GM12865 (cell line): ENCODE measurements around the gene GNAO1.

Experiments
- DNase-seq: peaks from one replicate; pipeline ENCODE4 v3.0.0; 2010; ENCODE audit warnings: low read depth
- H3K4me3 ChIP-seq: 2 replicates; pipeline ENCODE4 v1.5.1; 2011; ENCODE audit warnings: mild to moderate bottlenecking, low read depth, low read length, control low read depth
- TF ChIP-seq, protein P1 (sequence below): IDR thresholded peaks from 2 replicates; pipeline ENCODE4 v1.5.1; 2011; ENCODE audit warnings: low read length, control low read depth, low read depth, inconsistent platforms; ENCODE audit not compliant: insufficient read depth; ENCODE audit errors: missing control alignments

The GNAO1 gene

DNA sequence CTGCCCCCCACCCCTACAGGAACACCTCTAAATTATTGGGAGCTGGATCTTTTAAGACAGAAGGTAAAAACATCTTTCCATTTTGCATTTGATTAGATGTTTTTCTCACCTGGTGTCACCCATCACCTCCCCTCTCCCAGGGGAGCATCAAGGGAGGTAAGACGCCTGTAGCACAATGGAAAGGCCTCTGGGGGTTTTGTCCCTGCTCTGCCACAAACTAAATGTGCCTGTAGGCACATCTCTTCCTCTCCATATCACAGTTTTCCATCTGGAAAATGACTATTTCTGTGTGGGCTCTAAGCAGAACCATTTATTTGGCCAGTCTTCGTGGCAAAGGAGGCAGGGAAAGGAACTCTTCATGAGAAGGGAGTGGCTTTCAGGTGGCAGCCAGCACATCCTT, 76.6 kb downstream of the GNAO1 start:
- DNase-seq: no peak
- H3K4me3 ChIP-seq: no peak overlapping the region
- TF ChIP-seq, protein P1, sequence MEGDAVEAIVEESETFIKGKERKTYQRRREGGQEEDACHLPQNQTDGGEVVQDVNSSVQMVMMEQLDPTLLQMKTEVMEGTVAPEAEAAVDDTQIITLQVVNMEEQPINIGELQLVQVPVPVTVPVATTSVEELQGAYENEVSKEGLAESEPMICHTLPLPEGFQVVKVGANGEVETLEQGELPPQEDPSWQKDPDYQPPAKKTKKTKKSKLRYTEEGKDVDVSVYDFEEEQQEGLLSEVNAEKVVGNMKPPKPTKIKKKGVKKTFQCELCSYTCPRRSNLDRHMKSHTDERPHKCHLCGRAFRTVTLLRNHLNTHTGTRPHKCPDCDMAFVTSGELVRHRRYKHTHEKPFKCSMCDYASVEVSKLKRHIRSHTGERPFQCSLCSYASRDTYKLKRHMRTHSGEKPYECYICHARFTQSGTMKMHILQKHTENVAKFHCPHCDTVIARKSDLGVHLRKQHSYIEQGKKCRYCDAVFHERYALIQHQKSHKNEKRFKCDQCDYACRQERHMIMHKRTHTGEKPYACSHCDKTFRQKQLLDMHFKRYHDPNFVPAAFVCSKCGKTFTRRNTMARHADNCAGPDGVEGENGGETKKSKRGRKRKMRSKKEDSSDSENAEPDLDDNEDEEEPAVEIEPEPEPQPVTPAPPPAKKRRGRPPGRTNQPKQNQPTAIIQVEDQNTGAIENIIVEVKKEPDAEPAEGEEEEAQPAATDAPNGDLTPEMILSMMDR: no peak

DNA sequence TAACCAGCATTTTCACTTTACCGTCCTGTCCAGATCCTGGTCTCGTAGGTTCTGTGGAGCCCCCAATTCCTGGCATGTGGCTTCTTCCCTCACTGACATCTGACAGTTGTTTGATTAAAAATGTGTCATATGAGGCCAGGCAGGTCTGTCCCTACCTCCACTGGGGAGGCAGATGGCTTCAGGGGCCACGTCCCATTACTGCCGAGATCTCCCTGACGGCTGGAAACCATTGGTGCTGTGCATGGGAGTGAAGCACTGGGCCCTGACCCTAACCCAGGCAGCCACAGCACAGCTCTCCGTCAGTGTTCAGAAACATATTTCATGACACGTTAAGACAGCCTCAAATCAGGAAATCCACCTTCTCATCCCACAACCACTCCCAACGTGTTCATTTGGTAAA, 77.5 kb downstream of the GNAO1 start:
- H3K4me3 ChIP-seq: no peak overlapping the region
- no peak for DNase-seq
- TF ChIP-seq, protein P1: no peak

DNA sequence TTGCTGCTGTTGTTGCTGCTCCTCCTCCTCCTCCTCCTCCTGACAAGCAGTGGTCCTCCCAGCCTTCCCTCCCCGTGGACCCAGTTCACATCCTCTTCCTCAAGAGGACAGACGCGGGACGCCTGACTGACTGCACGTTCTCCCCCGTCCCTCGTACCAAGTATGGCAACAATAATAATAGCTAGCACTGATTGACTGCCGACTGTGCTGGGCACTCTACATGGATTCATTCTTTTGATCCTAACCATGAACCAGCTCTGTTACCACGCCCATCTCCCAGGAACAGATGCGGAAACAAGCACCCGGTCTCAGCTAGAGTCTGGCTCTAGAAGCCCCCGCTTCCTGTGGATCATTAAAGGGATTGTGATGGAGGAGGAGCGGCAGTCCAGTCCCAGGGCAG, 78.0 kb downstream of the GNAO1 start:
- H3K4me3 ChIP-seq: no peak overlapping the region
- TF ChIP-seq, protein P1: no peak

DNA sequence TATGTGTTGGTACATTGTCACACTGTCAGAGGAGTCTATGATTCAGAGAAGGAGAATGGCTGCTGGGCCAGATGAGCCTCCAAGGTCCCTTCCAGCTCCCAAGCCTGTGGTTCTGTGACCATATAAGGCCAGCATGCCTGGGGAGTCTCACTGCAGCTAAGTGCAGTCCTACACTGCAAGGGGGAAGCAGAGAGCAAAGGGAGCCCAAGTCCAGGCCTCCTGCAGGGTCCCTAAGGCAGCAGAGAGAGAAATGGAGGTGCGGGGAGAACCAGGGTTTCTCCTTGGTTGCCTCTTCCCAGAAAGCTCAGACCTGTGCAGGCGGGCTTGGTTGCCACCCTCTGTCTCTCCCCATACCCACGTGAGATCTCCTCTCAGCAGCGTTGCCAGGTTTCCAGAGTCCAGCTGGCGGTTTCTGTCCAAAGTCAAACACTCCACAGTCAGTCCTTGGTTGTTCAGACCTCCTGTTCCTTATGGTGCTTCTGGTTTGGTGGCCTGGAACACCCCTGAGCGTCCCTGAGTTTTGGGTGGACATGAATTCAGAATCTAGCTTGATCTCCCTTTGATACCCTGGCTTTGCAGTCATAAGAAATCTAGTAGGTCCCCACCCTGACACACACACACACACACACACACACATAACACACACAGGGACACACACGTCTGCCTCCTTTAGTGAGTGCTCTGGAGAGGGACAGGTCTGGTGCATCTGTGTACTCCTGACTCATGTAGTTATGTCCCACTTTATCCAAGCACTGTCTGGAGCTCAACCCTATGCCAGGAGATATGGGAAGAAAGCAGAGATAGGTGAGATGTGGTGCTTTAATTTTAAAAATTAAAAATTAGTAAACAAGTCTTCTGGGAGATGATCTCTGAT, 78.8 kb downstream of the GNAO1 start:
- TF ChIP-seq, protein P1: no peak
- no peak for DNase-seq

More for the DNA sequence above, 78.0 kb downstream of the GNAO1 start:
- no peak for DNase-seq

DNA sequence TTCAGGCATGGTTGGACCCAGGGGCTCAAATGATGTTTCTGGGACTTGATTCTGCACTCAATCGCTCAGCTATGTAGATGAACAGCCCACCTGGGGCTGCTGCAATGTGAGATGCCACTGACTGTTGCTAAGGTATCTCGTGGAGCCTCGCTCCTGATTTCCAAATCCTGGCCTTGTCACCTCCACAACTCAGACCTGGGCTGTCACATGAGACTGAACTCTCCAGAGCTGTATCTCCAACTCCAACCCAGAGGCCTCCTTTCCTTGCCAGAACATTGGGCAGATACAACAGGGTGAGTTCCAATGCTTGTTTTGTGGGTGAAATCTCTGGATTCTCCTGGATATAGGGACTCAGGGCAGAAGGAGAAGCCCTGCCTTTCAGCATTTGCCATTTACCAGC, 79.5 kb downstream of the GNAO1 start:
- H3K4me3 ChIP-seq: no peak overlapping the region
- TF ChIP-seq, protein P1: no peak

More for the DNA sequence above, 78.8 kb downstream of the GNAO1 start:
- H3K4me3 ChIP-seq: no peak overlapping the region

DNA sequence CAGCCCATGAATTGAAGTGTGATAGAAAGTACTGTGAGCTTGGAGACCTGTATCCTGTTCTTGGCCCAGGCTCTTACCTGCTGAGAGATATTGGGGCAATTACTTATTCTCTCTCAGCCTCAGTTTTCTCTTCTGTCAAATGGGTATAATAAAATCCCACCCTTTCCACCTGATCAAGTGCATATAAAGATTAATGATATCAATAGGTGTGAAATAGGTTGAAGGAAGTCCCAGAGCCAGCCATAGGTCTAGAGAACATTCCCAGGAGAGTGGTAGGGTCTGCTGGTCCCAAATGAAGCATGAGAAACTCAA, 81.2 kb downstream of the GNAO1 start:
- TF ChIP-seq, protein P1: no peak
- H3K4me3 ChIP-seq: no peak overlapping the region
- no peak for DNase-seq

More for the DNA sequence above, 79.5 kb downstream of the GNAO1 start:
- DNase-seq: no peak

DNA sequence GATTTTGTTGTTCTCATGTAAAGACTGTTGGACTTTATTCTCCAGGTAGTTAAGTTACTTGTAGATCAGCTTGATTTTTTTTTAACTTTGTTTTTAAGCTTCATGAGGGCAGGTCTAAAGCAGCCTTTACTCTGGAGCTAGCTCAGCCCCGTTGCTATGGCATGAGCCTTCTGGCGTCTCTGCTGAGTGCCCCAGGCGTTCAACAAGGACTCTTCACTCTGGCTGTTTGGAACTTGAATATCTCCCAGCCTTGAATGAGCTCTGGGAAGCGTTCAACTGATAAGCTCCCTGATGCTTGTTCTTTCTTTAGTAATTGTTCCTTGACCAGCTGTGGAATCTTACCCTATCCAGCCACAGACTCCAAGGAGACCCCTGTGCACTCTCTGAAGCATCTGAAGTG, 82.3 kb downstream of the GNAO1 start:
- H3K4me3 ChIP-seq: no peak overlapping the region

More for the DNA sequence above, 82.3 kb downstream of the GNAO1 start:
- no peak for DNase-seq
- TF ChIP-seq, protein P1: no peak
